Measurements from ENCODE around the gene APMAP.

Gene APMAP

DNA sequence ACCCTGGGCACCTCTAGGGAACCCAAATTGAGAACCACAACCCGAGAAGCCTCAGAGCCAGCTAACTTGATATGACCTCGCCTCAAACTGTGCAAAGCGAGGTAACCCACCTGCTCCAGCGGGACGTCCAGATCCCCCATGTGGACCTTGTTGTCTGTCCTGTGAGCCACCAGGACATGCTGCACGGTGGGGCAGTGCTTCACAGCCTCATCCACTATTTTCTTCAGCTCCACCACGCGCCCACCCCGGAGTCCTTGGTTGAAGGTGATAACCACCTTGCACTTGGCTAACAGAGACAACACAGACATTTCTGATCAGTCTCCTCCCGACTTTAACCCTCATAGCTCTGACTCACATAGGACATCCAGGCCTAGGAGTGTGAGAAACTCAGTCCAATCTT lies 30.8 kb upstream of the APMAP start:
- DNase-seq, result no peak

DNA sequence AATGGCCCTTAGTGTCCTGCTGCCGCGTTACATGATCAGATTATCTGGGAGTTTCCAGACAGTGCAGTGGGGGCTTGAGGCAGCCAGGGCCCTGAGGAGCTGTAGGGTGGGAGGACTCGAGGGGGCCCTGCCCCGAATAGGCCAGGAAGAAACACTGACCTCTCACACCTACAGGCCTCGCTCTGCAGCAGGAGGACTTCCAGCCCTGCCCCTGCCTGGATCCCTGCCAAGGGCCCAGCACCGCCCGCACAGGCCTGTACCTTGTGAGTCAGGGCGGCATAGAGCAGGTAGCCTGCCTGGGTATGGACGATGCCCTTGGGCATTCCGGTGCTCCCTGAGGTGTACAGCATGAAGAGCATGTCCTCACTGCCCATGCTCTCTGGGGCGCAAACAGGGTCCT lies 30.1 kb upstream of the APMAP start:
- no peak for DNase-seq

DNA sequence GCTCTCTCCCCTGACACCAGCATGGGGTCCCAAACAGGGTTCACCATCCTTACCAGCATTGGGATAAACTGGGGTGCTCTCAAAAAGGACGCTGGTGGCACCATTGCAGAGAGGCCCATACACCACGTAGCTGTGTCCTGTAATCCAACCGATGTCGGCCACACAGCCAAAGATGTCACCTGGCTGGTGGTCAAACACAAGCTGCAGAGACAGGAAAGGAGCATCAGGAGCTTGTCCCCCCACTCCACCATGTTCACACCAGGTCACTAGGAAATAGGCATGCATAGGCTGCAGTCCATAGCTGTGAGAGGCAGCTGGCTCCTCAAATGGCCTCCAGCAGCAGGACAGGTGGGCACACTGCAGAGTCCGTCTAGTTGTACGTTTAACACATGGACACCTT lies 28.8 kb upstream of the APMAP start:
- no peak for DNase-seq

DNA sequence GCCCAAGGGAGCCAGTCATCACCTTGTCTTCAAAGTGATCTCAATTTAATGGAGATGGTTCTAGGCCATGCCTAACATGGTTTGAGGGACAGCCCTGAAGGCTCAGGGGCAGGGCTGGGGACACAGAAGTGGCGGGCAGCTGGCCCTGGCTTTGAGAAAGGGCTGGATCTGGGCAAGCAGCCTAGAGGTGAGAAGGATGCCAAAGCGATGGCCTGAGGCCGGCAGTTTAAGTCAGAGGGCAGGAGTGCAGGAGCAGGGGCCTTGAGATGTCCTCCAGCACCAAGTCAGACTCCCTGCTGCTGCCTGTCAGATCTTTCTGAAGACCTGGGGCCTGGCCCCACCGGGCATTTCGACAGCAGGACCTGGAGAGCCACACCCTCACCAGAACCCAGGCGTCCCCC lies 28.4 kb upstream of the APMAP start:
- no peak for DNase-seq

DNA sequence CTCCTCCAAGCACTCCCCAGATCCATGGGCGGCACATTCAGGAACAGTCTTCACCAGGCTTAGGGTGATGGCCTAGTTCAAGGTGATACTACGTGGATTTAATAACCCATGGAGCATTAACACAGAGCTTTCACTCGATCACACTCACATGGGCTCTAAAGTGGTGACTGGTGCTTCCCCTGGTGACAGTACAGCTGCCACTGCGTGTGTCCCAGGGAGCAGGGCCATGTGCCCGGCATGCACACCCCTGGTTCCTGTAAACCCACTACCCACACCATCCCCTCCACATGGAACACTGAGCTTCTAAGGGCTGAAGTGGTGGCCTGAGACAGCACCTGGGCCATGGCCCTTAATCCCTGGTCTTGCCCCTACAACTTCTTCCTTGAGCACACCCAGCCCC lies 27.8 kb upstream of the APMAP start:
- no peak for DNase-seq

DNA sequence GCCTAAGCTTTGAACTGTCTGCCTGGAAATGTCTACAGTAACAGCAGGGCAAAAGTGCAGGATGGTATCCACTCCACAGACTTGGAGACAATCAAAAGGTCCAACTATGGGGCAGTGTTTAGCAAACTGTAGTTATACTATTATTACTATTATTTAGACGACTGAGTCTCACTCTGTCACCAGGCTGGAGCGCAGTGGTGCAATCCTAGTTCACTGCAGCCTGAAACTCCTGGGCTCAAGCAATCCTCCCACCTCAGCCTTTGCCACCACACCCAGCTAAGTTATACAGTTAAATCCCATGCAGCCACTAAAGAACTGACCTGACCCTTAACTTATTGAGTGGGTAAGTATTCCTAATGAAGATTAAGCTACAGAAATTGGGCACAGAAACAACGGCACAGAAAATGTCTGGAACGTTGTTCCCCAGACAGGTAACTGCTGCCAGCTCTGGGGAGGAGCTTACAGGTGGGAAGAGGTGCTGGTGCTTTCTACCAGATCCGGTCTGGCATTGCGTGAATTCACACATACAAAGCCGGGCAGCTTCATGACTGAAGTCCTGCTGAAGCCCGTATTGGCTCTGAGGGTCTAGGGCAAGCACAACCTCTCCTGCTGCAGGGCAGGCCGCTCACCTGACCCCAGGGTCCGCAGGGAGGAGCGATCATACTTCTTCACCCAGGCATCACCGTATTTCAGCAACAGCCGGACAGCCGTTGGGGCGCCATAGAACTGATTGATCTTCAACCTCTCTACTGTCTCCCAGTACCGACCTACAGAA lies 27.0 kb upstream of the APMAP start:
- no peak for DNase-seq

DNA sequence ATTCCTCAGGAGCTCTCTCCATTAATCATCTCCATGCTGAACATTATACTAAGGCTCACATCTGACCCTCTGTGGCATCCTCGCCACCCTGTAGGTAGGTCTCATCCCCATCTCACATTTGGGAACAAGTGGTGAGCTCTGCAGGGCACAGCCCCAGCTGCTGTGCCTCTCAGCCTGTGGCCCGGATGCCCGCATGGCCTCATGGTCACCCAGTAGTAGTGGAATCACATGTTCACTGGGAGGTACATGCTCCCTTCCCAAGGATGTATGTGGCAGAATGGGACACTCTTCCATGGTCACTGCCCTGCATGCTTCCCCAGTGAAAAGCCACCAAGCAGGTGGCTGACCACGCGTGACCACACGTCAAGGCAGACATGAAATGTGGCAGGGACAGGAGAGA lies 26.3 kb upstream of the APMAP start:
- no peak for DNase-seq

DNA sequence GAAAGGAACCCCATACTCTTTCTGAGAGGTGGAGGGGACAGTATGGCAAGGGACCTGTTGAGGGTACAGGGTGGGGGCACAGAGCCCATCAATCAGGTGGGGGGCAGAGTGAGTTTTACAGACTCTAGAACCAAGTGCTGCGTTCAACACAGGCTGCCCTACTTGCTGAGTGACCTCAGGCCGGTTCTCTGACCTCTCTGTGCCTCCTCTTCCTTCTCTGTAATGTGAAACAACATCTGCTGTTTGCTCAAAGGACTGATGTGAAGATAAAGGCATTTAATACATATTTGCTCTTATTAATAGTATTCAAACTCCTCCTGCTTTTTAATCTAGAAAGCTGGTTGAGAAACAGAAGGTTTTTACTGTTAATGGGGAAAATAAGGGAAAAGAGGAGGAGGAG lies 25.9 kb upstream of the APMAP start:
- no peak for DNase-seq

DNA sequence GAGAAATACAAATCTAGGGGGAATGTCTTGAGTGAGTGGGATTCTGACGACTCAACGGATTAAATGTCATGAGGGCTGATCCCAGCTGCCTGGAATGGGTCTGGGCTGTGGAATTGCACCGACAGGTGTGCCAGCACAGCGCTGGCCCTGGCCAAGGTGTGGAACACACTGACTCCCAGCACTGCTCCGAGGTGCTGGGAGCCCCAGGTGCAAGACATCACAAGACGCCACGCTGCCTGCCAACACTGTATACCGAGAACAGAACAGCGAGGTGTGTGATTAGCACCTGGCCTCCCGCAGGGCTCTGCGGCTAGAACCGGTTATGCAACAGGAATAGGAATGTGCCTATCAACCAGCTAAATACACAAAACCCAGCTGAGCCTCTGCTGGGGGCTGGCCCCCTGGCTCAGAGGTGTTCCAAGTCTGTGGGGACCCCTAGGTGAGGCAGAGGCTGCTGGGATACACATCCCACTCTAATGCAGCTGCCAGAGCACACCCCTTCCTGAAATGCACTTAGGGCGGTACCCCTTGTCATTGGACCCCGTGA lies 24.8 kb upstream of the APMAP start:
- no peak for DNase-seq

DNA sequence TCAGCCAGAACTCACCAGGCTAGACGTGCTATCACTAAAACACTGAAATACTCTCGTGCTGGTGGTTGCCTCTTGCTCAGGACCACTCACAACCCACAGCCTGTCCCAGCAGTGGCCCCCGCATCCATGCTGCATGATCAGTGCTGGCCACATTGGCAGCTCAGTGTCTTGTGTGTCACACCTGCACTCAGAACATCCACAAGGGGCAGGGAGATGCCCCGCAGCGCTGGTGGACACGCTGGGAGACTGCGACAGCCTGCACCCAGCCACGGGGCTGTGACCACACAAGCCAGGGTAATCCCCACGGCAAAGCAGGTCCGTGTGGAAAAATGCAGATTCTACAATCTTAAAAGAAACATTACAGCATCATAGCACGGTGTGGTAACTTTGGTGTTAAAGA lies 23.9 kb upstream of the APMAP start:
- no peak for DNase-seq

DNA sequence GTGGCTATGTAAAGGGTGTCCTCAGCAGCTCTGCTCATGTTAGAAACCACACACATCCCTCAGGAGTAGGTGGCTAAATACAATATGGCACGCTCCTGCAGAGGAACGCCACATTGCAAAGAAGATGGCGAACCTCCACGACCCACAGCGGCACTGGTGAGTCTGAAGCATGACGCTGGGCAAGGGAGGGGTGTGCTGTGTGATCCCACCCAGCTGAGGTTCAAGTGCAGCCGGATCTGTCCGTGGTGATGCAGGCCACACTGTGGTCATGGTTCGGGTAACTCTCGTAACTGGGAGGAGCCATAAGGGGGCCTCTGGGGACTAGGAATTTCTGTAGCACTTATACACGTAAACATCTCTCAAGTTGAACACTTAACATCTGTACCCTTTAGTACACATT lies 23.4 kb upstream of the APMAP start:
- no peak for DNase-seq

DNA sequence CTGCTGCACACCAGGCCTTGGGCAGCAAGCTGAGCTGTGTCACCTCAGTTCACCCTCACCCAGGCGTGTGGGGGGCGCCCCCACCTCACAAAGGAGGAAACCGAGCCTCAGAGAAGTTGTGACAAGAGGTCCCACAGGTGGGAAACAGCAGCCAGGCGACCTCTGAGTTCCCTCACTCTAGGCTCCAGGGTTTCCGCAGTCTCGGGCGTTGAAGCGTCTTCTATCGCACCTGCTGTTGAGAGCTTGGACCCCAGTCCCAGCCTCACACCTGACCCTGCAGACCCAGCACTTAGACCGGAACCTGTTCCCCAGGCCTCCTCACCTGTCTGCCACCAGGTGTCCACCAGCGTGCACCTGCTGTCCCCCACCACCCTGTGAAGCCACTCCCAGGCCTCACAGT lies 22.3 kb upstream of the APMAP start:
- DNase-seq, result no peak

DNA sequence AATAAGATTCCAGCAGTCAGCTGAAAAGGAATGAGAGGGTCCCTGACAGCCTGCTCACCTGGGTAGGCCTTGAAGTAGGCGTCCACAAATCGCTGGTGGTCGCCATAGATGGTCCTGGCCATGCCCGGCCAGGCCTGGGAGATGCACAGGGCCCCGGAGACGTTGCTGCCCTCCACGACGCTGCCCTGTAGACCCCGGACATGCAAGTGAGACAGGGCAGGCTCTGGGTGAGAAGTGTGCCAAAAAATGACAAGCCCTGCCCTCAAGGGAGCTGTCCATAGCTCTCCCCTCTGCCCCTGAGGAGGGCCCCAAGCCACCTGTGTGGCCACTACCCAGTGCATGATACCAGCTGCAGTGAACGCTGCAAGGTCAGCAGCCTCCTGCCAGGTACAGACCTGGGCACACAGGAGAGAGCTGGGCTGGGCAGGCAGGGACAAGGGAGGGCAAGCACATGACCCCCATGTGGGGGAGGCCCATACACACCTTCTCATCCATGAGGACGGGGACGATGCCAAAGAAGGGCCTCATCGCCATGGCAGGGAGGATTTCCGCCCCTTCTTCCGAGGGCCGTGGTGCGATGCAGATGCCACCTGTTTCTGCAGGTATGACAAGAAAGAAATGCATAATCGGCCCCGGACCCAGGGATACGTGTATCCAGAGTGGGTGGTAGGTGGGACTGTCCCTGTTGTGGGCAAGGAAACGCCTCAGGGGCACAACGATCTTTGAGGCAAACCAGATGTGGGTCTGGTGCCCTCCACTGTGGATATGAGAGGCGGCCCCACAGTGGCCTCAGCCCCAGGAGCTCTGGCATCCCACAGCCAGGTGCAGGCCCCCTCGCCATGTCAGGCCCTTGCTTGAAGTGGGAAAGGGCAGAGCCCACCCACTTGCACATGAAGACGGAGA lies 21.2 kb upstream of the APMAP start:
- no peak for DNase-seq

DNA sequence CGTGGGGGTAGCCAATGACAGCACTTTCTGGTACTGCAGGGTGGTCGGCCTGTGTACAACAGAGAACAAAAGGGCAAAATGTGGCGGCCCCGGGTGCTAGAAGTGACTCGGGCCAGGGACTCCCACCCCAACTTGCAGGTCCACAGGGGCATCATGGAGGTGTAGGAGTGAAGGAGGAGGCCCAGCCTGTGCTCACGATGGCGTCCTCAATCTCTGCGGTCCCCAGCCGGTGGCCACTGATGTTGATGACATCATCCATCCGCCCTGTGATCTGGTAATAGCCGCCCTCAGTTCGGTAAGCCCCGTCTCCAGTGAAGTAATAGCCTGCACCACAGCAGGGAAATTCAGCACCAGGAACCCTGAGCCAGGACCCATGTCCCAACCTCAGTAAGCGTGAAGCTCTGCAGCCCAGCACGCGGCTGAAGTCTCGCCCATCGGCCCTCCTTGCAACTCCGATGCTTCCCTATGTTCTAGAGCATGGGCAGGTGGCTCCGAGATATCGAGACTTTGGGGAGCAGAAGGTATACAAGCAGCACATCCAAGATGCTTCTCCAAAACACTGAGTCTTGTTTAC lies 20.2 kb upstream of the APMAP start:
- no peak for DNase-seq

DNA sequence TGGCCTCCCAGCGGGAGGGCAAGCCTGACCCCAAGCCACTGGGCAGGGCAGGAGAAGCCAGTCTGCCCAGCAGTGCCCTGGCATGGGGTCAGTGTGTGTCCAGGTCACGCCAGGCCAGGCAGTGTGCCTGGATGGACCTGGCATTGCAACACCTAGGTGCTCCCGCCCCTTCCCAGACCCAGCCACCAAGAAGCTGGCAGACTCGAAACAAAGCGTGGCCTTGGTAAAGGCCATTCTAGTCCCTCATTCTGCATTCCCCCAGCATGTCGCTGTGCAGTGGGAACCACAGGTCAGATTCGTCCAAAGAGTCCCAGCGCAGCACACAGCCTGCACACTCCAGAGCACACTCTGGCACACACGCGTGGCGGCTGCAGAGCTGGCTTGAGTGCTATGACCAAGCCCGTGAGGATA lies 19.3 kb upstream of the APMAP start:
- no peak for DNase-seq

DNA sequence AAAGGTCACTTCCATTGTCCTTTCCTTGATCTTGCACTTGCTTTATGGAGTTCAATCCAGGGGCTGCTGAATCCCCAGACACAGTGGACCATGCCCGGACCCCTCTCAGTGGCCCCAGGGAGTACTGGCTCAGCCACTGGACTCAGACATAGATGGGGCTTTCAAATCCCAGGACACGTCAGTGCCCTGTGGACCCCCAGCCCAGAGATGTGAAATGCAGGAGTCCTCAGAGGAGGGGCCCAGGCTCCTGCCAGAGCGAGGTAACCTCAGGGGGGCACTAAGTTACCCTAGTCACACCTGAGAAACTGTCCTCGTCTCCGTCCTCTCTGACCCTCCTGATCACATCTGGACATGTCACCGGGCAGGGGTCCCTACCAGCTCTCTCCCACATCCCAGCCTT lies 18.7 kb upstream of the APMAP start:
- no peak for DNase-seq

DNA sequence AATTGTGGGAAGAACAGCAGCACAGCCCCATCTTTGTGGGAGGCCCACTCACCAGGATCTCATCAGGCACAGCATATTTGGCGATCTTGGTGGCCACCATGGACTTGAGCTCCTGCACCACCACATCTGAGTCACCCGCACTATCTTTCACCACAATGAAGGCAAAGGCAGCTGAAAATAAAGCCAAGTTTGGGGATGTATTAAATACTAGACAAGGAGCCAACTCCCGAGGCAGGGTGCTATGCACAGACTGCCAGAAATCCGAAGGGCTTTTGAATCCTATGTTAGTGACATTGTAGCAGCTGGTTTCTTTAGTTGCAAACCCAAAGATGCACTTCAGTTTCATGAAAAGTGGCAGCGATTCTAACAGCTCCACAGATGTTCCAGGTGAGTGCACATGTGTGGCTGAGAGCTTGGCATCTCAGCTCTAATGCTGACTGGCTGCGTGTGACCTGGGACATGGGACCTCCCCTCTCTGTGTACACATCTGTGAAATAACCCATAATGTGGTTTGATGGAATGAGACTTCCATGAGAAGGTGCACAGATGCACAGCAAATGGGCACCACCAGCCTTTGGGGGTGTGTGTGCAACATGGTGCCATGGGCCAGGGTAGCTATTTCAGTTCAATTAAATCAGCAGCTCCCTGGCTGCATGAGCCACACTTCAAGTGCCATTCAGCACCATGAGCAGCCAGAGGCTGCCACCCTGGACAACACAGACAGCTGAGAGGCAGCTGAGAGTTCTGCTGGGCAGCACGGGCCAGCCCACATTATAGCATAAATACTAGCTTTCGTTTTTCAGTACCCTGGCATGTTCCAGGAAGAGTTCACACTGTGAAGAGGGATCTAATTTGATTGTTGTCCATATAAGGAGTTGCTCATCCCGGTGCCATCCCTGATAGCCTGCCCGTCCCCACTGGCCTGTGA lies 16.9 kb upstream of the APMAP start:
- DNase-seq, result no peak

DNA sequence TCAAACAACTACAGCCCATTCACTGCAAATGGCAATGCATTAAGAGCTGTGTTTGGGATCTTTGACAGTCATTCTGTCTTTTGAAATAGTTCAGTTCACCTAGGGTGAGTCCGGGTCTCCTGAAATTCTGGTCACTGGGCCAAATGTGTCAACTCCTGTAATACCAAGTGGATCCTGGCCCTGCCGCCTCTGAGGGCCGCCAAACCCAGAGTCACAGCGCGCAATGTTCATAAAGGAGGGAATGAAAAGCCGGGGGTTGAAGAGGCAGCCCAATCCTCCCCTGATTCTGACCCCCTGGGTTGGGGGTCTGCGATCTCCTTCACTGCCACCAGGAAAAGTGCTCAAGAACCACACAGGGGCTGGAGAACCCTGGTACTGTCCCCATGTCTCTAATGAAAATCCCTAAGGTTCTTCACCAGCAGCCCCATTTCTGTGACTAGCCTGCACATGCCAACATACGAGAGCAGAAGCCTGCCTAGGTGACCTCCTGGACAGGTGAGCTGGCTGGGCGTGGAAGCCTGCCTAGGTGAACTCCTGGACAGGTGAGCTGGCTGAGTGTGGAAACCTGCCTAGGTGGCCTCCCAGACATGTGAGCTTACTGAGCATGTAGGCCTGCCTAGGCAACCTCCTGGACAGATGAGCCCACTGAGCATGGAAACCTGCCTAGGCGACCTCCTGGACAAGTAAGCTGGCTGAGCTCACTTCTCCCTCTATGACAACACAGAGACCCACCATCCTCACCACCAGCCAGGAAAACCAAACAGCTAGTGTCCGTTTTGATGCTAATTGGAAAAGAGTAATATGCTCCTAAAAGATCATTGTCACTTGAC lies 16.1 kb upstream of the APMAP start:
- no peak for DNase-seq

DNA sequence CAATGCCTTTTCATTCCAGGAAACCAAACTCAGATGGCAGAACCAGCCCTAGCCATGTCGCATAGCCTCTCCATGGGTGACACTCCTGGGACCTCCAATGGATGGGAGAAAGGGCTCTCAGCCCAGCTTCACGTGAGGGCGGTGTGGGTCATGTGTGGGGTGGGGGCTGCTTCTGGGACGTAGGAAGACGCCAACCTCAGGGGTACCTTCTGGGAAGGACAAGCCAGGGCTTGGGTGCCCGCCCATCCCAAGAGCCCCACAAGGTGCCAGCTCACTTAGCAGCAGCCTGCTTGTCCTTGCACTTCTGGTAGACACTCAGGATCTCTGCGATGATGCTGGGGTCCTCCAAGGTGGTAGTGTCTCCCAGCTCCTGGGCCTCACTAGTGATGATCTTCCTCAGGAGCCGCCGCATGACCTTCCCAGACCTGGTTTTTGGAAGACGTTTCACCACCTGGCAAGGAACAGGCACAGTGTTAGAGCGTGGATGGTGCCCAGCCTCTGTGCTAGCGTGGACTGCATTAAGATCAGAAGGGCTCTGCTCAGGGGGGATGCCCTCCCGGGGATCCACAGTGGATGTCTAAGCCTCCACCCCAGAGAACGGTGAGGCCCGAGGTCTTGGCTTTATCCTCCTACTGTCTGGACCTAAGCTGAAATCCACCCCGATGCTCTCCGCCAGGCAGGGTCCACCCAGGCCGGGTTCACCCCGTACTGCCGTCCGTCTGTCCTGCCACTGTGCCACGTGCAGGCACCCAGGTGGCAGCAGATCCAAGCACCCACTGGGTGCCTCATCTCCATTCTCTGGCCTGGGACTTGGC lies 15.1 kb upstream of the APMAP start:
- no peak for DNase-seq

DNA sequence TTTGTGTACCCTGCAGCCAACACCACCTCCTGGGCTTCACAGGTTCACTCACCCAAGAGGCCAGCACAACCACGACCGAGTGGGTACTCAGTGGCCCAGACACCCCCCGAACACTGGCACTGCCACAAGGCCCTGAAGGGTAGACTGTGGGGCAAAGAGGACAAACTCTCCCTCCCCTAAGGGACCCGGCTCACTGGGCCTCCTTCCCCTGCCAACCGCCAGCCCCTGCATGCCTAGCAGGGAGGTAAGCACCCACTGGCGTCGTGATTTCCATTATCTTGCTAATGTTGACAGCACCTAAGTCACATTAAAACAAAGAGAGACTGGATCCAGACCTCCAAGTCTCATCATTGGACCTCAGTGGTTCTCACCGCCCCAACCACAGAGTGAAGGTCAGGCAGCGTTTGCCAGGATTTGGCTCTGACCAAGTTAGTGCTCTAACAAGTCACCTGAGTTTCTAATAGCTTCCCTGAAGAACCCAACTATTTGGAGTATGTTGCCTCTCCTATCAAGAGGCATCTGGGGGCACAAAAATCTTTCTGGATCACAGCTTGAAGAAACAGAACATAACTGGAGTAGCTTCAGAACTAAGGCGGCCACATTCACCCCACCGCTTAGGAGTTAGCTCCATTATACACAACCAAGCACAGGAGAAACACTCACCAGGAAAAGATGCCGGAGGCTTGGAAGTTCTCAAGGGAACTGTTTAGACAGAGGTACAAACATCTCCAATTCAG lies 14.0 kb upstream of the APMAP start:
- DNase-seq, result no peak

Measured in AML-193 (cell line).